ENCODE data around the gene TAF1B.

TAF1B gene

DNA sequence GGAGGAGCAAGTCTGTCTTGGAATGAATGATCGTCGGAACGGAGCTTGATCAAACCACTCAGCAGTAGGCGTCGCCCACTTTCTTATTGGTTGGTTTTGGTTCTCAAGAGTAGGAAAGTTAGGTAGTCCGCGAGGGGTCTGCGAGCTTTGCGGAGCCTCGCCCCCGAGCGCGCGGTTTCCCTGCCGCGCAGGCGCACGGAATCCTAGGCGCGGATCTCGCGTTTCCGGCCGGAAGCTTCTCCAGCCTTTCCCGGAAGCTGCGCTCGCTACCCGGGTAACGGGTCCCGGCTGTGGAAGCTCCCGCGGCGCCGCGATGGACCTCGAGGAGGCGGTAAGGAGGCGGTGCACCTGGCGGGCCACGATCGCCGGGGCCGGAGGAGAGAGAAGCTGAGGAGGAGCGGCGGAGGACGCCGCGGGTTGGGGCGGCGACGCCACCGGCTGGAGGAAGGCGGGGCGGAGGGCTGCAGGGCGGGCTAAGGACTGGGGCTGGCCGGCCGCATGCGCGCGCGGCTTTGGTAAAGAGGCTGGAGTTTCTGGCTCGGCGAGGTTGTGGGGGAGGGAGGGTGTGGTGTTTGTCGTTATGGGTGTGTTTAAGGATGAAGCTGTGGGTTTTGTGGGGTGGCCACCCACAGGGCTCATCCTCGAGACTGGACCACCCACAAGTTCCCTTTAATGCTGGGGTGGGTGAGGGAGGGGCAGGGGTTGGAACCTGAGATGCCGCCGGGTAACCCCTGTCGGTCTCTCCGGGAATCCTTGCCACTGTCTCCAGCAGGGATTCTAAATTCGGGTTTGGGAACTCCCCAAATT lies at the start of gene TAF1B:
TAF1B (plus strand) TSS at position 246 of the 807 bp plus-strand sequence; CDS start at position 314, 68 bp downstream.
- peak; percentile 87 to 90 for DNase-seq (ENCODE audit: low read depth in 2 of 2)

DNA sequence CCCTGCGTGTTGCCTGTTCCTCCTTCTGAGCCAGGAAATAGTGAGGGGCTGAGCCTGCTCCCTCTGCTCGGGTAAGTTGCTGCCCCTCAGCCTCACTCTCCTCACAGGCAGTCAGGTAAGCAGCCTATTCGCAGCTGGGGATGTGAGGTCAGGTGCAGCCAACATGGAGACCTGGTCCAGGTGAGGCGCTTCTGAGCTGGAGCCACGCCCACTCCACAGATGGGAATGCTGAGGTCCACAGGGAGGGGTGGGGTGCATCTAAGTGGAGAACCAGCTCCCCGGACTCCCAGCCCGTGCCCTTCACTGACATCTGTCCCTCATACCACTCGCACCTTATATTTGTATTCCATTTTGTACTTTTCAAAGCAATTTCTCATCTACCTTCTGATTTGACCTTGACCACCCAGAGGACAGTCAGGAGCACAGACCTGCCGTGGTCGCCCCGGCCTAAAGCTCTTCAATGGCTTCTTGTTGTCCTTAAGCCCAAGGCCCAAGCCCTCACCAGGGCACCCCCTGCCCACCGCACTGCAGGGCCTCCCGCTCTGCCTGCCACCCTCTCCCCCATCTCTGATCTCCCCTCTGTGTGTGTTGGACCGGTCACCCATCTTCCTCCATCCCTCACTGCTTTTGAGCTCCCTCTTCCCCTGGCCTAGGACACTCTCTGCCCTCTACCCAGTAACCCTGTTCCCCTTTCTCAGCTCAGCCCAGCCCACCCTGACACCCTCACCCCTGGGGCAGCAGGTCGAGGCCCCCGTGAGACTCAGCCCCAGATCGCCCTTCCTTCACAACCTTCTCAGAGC lies 49.2 kb upstream of the TAF1B start:
- DNase-seq (ENCODE audit: low read depth in 2 of 2), result no peak

DNA sequence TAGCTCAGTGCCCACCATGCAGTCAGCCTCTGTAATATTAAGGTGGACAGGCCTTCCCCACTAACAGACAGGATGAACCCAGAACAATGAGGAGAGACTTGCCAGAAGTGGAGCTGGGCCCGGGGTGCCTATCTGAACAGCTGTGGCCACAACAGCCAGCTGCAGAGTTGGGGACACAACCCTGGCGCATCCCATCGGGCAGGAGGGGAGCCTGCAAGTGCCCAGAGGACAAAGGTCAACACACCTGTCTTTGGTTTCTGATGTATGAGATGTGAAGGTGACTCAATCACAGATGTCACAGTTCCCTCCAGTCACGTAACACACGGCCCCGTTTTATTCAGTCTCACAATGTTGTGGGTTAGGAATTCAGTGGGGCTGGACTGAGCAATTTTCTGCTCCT lies 48.2 kb upstream of the TAF1B start:
- no peak for DNase-seq (ENCODE audit: low read depth in 2 of 2)

DNA sequence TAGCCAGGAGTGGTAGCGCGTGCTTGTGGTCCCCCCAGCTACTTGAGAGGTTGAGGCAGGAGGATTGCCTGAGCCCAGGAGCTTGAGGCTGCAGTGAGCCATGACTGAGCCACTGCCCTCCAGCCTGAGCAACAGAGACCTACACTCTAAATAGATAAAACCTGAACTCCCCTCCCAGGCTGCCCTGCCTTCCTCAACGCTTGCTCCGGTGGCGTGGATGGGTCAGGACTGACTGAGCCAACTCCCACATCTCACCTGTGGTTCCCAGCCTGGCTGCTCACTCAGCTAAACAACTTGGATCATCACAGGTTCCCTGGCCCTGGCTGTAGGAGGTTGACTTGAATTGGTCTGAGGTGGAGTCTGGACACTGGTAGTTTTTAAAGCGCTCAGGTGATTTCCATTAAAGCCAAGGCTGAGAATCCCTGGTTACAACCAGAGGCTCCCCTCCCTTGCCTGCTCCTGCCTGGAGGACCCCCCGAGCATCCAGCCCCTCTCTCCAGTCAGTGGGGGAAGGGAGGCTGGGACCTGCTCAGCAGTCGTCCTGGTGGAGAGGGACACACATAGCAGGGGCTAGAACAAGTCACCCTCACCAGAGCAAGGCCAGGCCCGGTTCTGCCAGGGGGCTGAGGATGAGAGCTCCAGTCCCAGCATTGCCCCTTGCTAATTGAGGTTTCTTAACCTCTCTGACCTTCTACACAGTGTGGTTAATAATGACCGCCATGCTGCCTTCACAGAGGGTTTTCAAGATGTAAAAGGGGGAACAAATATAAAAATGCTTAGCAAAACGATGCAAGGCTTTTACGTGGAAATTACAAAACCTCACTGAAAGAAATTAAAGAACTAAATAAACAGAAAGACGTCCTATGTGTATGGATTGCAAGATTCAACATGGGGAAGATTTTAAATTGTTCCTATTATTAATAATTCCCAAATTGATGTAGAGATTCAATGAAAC lies 46.9 kb upstream of the TAF1B start:
- no peak for DNase-seq (ENCODE audit: low read depth in 2 of 2)

DNA sequence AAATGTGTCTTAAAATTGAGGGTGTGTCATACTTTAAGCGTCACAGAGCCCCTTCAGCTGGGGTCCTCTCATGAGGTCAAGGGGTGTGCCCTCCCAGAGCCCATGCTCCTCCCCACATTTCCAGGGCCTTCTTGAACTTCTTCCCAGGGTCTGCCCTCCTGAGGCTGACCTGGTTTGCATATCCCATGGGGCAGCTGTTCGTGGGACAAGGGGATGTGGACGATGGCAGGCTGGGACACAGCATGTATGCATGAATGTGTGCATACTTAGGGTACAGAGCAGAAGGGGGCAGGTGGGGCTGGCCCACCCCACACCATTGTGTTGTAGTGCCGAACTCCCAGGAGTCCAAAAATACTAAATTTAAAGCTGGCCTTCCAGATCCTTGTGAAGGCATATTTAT lies 46.2 kb upstream of the TAF1B start:
- DNase-seq (ENCODE audit: low read depth in 2 of 2), result no peak

DNA sequence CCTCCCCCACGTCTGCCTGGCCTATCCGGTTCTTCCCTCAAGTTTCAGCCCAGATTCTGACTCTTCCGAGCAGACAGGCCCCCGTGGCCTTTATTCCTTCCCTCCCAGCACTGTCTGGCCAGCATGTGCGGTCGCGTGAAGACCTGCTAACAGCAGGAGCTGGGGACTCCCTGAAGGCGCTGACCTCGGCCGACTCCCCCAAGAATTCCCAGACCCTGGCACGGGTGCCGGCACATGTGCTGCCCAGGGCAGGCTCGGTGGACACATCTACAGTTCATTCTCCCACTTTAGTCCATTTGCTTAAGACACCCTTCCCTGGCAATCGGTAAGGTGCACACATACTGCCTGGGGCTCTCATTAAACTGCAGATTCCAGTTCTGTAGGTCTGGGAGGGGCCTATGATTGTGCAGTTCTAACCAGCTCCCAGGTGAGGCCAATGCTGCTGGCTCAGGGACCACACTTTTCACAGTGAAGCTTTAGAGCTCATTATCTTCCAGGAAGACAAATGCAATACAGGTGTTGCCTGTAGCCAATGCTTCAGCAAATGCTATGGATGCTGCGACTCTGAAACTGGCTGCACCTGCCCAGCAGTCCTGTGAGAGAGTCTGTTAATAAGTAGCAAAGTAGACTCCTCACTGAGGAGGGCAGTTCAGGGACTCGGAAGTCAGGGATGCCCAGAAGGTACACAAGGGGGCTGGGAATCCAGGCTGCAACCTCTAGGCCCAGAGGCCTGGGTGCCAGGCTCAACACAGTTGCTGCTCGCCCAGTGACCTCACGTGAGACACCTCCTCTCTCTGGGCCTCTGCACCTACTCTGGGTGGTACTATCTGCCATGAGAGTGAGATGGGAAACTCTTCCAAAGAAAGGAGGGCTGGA lies 45.4 kb upstream of the TAF1B start:
- DNase-seq (ENCODE audit: low read depth in 2 of 2), result no peak

DNA sequence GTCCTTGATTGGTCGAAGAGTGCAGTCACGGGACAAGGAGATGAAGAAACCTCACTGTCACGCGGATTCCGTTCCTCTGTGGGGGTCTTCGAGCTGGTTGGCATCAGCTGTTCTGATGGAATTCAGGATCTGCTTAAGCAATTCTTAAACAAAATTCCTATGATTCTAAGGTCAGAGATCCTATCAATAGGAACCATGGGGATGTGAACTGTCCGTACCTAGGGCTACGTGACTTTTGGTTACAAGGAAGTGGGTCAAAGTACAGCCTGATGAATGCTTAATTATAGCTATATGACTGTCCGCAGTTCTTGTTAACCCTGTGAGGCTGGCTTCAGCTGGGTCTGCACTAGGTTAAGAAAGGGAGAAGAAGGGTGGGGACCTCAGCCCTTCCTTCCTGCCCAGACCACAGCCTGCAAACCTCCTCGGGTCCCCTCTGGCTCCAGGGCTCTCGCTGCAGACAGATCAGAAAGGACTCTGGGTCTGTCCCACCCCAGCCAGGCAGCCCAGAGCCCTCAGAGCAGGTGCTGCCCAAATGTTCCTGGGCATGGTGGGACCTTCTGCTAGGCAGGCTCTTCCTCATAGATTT lies 44.2 kb upstream of the TAF1B start:
- DNase-seq (ENCODE audit: low read depth in 2 of 2), result no peak

DNA sequence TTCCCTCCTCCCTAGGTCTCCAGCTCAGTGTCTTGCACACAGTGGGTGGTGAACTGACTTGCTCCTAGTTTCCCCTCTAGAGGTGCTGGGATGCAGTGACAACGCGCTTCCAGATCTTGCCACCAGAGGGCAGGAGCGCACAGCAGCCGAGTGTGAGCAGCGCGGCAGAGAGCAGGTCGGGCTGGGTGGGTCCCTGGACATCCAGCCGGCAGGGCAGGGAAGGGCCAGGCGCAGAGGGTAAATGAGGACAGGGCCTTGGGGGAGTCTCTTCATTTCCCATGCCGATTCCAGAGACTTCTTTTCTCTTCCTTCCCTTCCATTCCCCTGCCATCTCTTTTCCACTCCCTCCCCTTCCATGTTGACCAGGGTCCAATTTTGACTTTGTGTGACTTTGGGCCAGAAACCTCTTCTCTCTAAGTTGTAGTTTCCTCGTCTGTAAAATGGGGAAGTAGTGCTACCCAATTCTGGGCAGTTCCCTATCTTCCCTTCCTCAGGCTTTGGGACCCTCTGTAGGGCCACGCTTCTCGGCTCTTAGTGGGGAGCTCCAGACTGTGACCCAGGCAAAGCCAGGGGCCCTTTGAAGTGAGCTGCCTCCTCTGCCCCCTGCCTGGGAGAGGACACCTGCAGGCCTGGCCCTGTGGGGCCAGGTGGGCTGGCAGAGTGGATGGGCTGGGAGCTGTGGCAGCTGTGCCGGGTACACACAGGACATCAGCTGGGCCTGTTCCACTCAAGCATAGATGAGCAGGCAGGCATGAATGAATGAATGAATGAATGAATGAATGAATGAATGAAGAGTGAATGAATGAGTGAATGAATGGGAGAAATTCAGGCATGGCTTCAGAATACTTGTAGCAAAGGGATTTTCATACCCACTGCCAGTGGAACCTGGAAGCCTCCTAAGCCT lies 43.3 kb upstream of the TAF1B start:
- peak; percentile 73 to 85 for DNase-seq (ENCODE audit: low read depth in 2 of 2)

DNA sequence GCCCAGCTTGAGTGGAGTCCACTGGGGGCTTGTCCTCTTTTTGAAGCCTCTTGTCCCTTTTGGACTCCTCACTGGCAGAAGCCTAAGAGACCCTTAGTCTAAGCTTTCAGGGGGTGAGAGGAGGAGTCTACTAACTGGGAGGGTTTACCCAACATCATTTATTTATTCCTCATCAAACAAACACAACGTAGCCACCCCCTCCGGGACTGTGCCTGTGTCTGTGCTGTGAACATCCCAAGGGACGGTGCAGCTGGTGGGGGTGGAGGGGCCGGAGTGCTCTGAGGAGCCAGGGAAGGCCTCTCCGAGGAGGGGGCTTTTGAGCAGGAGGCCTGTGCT lies 42.7 kb upstream of the TAF1B start:
- DNase-seq (ENCODE audit: low read depth in 2 of 2), result no peak

DNA sequence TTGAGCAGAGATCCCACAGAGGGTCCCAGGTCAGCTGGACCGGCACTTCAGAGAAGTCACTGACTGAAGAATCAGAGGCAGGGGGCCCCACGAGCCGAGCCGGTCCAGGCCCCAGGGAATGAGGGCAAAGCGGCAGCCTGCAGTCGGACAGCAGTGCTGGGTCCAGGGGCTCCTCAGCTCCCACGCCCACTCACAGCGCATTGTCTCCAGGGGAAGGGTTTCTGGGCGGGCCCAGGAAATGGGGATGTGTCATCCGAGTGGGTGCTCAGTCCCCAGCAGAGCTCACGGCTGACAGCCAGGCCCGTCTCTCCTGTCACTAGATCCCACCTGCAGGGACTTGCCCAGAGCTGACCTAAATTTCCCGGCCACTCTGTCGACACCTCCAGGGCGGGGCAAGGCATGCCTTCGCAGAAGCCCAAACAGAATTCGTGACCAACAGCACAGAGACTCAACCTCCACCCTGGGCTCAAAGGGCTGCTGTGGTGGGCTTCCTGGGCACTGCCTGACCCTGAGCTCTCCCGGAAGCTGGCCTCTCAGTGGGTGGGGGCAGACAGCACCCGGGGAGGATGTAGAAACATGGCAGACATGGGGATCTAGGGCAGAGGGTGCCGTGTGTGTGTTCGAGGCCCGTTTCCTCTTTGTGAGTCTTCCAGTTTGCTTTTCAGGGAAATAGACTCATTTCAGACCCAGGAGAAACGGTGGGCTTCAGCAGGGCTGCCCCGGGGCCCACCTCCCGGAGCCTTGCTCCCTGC lies 42.1 kb upstream of the TAF1B start:
- DNase-seq (ENCODE audit: low read depth in 2 of 2), result peak in 1 of 2 donors; percentile 33

DNA sequence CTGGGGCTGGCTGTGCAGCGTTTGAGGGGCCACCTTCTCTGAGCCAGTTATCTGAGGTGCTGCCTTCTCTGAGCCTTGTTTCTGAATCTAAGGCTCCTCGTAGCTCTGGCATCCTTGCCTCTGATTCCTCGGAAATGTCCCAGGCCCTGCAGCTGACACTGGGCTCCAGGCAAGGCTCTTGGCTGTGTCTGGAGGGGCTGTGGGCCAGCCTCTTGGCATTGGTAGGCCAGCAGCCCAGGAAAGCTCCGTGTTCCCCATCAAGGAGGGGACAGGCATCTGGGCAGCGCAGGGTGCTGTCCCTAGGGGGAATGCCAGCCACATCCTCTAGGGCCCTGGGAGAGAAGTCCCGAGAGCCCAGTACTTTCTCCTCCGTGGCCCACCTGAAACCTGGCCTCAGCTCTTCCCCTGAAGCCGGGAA lies 40.7 kb upstream of the TAF1B start:
- no peak for DNase-seq (ENCODE audit: low read depth in 2 of 2)

DNA sequence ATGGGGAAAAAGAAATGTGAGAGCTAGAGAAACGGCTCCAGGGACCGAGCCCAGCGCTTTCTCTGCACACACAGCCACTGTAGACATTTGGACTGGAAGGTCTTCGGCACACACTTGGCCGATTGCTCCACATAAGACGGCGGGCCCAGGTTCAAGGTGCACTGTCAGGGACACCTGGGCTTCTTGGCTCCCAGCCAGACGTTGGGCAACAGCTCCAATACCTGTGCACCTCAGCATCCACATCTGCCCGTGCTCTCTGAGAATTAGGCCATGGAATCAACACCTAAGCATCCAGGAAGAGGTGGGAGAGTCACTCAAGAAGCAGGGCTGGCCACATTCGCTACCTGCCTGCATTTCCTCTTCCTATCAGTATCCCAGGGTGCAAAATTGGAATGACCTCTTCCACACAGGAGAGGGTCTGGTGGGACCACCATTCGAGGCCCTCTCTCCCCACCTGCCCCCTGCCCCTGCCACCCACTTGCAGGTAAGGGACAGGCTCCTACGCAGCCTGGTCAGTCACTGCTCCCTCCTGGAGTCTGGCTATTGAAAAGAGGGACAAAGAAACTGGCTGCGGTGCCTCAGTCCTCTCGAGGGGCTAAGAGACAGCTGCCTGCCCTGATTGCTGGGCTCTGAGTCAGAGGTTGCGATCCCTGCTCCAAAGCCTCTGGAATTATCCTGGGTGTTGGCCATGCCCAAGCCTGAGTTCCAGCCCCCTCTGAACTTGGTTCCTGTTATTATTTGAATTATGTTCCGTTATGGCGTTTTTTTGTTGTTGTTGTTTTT lies 40.1 kb upstream of the TAF1B start:
- DNase-seq (ENCODE audit: low read depth in 2 of 2), result no peak

DNA sequence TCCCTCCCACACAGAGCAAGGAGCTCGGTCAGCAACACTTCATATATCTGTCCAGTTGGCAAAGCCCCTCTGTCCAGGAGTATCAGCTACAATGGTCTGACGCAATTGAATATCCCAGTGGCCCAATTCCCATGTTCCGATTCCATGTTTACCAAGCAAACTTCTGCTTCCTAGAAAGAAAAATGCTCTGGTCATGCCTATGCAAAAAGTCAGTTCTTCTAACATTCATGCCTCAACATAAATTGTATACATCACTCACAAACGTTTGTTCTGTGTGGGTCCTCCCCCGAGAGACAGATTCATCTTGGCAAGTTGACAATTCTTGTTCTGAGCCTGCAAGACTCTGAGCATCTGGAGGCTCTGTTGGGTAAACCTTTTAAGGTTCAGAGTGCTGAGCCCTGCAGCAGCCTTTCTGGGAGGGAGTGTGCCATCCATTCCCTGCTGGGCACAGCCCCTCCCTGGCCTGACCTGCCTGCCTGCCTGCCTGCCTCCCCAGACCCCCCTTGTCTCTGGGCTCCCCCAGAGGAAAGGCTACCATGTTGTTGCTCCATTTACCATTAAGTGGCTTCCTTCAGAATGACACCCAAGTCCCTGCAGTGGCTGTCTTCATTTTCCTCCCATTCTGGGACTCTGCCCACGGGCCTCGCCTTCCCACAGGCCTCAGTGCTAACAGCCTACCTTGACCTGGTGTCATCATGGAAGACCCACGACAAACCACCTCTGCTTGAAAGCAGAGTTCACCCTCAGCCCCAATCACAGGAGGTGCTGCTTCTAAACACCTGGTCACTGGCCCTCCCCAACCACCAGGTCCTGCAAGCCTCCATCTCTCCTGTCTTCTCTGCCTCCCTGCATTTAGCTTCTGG lies 37.6 kb upstream of the TAF1B start:
- DNase-seq (ENCODE audit: low read depth in 2 of 2), result no peak

DNA sequence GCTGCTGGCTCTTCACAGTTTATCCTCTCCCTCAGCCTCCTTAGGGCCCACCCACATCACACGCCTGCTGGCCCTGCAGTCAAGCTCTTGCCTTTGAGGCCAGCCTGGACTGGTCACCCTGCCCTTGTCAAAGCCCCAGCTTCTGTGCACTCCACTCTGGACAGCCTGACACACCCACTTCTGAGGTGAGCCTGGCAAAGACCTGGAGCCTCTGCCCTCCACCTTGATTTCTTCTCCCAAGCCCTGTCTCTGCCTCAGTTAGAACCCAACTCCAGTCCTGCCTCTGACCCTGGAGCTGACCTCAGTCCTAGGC lies 37.0 kb upstream of the TAF1B start:
- no peak for DNase-seq (ENCODE audit: low read depth in 2 of 2)

DNA sequence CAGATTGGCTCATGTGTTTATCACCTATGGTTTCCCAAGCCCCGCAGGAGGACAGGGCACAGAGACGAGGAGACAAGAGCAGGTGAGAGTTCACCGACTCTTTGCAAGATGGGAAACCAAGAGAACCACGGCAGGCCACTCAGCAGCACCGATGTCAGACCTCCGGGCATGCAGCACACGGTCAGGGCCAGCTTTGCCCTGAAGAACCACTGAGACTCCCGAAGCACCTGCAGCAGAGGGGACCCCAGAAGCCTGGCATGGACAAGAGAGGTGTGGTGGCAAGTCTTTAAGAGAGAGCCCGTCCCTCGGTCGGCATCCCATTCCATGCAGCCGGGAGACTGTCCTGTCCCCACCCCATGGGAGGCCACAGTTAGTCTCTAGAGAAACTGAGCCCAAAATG lies 36.6 kb upstream of the TAF1B start:
- DNase-seq (ENCODE audit: low read depth in 2 of 2), result no peak

DNA sequence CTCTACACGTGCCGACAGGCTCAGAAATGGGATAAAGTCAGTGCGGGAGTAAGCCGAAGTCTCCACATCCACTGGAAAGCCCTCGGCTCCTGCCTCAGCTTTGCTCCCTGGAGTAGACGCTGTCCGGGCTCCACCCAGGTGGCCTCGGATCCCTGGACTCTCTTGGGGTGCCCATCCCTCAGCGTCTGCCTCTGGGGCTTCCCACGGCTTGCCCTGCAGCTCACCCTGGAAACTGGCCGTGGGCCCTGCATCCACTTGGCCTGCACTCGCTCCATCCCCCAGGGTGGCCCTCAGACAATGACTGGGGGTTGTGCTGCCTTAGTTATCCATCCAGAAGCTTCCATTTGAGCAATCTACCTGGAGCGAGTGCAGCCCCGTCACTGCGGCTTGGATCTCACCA lies 36.2 kb upstream of the TAF1B start:
- no peak for DNase-seq (ENCODE audit: low read depth in 2 of 2)

DNA sequence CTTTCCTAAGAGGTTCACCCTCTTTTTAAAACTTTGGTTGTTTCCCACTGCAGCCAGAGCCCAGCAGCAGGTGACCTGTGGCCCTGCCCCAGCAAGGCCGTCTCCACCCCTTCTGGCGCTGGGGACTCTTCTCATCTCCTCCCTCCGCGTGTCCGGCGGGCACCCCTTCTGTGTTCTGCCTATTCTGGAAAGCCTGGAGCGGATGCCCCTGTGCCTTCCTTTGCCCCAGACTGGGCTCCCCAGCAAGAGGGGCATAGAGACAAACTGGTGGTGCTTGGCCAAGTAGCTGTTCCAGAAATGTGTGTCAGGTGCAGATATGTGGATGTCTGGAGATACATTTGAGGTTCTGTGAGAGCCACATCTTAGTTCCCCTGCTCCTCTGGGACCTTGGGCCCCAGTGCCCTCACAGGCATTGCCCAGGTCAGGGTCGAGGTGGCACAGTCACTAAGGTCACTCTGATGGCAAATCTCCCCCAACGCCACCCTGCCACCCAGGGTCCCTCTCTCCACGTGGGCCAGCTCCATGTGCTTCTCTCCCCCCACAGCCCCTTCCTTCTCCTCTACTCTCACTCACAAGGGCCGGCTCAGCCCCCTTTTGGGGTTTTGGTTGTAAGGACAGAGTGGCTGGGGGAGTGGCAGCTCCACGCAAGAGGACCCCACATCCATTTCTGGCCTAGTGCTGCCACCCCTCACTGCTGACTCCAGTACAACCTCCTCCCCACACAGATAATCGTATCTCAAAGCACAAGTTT lies 35.5 kb upstream of the TAF1B start:
- no peak for DNase-seq (ENCODE audit: low read depth in 2 of 2)
